ENCODE data around the gene MLC1.

The MLC1 gene

GRCh38 chr22:50014053-50014501 lies 71.1 kb downstream of the MLC1 start:
- DNase-seq: no peak

DNA sequence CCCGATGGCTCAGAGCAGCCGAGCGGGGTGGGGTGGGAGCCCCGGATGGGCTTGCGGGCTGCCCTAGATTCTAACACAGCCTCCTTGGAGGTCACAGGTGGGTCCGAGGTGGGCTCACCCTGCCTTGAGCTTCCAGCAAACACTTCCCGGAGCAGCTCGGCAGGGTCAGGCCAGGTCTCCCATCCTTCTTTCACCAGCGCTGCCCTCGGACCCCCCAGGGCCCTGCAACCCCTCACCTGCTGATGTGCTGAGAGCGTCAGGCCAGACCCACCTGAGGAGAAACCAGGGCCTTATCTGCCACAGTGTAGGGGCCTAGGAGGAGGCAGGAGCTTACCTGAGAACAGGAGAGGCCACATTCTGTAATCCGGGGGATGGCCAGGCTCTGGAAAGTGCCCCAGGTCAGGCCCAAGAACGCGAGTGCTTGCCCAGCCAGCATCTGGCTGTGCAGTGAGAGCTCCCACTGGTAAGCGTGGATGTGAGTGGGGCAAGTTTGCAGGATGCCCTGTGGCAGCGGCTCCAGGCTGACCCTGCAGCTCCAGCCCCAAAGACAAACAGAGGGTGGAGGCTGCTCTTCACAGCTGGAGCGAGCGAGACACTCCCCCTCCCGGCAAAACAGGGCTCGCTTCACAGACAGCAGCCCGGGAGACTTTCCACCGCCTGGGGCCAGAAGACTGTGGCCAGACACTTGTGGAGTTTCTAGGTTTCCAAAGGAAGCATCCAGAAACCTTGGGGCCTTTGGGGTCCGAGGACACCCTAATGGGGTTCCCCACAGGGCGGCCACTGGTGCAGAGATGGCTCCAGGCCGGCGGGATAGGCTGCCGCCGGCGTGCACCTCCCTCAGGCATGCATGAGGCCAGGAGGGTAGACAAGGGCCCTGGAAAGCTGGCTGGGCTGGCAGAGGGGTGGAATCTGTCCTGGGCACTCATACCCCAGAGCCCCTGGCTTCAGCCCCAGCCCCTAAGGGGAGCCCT lies 72.7 kb downstream of the MLC1 start, which contains the start of gene IL17REL:
IL17REL (minus strand) TSS at position 555 of the 971 bp plus-strand sequence; CDS start at position 436, 119 bp downstream.
- no peak for DNase-seq

- no peak for DNase-seq
These were observed 73.6 kb downstream of the MLC1 start for GRCh38 chr22:50011447-50012210.

DNA sequence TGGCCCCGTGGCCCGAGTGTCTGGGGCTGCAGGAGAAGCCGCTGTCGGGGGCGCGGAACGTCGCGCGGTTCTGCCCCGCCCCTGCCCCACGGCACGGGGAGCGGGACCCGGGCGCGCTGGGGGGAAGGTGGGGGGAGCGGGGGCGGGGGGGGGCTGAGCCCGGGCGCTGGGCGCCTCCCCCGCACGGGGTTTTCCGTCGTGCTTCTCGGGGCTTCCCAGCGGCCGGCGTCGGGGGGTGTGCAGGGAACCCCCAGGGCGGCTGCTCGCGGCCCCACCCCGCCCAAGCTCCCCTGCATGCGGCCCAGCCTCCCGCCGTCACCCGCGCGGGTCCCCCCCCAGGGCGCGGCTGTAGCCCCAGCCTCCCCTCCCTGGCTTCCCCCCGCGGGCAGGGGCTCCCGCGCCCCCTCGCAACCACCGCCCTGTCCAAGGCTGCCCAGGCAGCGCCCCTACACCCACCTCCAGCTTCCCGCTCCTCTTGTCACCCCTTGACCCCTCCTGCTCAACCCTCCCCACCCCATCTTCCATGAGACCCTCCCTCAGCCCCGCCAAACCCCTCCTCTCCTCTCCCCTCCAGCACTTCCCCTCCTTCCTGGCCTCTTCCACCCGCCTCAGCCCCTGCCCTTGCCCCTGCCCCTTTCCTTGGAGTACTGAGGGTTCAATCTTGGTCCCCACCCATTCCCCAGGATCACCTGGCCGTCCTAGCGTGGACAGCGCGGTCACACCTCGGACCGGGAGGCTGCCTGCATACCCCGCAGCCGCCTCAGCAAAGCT lies 74.4 kb downstream of the MLC1 start:
- DNase-seq: peak; percentile 63

DNA sequence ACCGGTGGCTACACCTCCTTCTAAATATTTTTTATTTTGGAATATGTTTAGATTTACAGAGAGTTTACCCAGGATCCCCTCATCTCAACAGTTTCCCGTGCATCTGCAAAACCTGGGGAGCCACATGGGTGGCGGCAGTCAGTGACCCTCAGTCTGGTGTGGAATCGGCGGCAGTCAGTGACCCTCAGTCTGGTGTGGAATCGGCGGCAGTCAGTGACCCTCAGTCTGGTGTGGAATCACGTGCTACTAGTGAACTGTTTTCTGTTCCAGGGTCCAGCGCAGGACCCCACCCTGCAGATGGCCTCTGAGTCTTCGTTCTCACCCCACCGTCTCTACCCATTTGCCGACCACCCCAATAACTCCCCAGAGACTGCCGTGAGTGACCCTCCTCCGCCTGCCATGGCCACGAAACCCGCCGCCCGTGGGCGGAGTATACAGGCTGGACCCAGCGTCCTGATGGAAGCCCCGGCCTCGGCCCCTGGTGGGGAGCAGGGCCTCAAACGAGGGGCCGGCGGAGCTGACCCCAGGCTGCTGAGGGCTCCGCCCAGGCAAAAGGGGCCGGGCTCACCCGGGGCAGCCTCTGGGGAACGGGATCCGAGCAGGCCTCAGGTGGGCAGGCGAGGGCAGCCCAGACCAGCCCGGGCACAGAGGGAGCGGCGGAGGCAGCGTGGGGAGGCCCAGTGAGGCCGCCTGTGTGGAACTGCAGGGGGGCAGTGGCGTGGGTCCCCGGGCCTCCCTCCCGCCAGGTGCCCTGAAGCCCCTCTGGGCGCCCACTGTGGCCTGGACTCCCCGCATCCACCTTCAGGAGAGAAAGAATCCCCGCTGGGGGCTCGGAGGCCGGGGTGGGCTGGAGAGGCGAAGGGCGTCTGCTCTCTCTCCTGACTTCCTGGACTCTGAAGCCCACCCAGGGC lies 75.2 kb downstream of the MLC1 start:
- no peak for DNase-seq
